ENCODE measurements around the gene COX20. TPM values are rescaled to one million over a fixed set of nuclear protein-coding genes. Genes with fewer than 3 reads are reported as not detected.

Gene COX20
- total and polyA plus RNA-seq, 2 of the 13 experiments (the other 11 are each of a cell fraction or from before 2014, with no cell fraction given) = 34.4 to 95.8 TPM

DNA sequence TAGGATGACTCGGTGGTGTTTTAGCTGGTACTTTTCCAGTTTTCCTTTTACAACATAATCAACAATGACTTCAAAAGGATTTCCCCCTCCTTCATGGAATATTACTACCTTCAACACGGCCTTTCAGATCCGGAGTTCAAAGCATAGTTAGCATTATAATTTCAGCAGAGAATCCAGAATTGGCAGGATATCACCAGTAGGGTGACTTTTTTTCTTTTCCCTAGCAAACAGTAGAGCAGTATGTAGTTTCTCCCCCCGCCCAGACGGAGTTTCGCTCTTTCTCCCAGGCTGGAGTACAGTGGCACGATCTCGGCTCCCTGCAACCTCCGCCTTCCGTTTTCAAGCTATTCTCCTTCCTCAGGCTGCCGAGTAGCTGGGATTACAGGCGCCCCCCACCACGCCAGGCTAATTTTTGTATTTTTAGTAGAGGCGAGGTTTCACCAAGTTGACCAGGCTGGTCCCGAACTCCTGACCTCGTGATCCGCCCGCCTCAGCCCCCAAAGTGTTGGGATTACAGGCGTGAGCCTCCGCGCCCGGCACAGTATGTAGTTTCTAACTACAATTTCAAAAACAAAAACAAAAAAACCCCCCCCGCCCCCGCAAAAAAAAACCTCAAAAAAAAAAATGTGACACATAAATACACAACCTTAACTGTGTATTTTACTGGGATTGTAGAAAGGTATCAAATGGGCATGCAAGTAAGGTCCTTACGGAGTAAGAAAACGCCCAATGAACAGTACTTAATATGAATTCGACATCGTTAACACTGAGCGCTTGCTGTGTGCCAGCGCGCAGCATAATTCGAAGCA is 1.5 kb upstream of the COX20 start (continued):
- no peak for TF ChIP-seq ZFP36L2 (CRISPR knock-in tag; IDR thresholded peaks at IDR 0.05)
- TF ChIP-seq SMC3 (IDR thresholded peaks at IDR 0.05; ENCODE audit: low read length) = peak; percentile 5; the same call in 1 of the 2 replicates
- TF ChIP-seq, protein P1, sequence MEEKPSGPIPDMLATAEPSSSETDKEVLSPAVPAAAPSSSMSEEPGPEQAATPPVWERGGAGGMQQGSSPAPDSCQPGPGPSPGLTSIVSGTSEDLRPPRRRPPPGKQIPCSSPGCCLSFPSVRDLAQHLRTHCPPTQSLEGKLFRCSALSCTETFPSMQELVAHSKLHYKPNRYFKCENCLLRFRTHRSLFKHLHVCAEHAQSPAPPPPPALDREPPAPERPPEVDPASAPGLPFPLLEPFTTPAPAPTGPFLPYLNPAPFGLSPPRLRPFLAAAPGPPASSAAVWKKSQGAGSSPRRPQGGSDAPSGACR (CRISPR knock-in tag; IDR thresholded peaks at IDR 0.05) = no peak
- TF ChIP-seq ZNF746 (CRISPR knock-in tag; IDR thresholded peaks at IDR 0.05) = no peak
- TF ChIP-seq SPEN (CRISPR knock-in tag; IDR thresholded peaks at IDR 0.05; ENCODE audit: low read depth) = no peak; the same call in 1 of the 2 replicates
- no peak for TF ChIP-seq REXO4 (CRISPR knock-in tag; IDR thresholded peaks at IDR 0.05; ENCODE audit: borderline replicate concordance)
- TF ChIP-seq, protein P2, sequence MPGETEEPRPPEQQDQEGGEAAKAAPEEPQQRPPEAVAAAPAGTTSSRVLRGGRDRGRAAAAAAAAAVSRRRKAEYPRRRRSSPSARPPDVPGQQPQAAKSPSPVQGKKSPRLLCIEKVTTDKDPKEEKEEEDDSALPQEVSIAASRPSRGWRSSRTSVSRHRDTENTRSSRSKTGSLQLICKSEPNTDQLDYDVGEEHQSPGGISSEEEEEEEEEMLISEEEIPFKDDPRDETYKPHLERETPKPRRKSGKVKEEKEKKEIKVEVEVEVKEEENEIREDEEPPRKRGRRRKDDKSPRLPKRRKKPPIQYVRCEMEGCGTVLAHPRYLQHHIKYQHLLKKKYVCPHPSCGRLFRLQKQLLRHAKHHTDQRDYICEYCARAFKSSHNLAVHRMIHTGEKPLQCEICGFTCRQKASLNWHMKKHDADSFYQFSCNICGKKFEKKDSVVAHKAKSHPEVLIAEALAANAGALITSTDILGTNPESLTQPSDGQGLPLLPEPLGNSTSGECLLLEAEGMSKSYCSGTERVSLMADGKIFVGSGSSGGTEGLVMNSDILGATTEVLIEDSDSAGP (CRISPR knock-in tag; IDR thresholded peaks at IDR 0.05; ENCODE audit: borderline replicate concordance) = no peak
- no peak for TF ChIP-seq CAMTA2 (CRISPR knock-in tag; IDR thresholded peaks at IDR 0.05; ENCODE audit: borderline replicate concordance)
- TF ChIP-seq, protein P3, sequence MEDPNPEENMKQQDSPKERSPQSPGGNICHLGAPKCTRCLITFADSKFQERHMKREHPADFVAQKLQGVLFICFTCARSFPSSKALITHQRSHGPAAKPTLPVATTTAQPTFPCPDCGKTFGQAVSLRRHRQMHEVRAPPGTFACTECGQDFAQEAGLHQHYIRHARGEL (CRISPR knock-in tag; IDR thresholded peaks at IDR 0.05) = no peak
- TF ChIP-seq DR1 (CRISPR knock-in tag; IDR thresholded peaks at IDR 0.05) = no peak
- no peak for TF ChIP-seq ZNF17 (CRISPR knock-in tag; IDR thresholded peaks at IDR 0.05)
- no peak for TF ChIP-seq ZNF747 (CRISPR knock-in tag; IDR thresholded peaks at IDR 0.05; ENCODE audit: borderline replicate concordance)
- no peak for TF ChIP-seq NCOA5 (CRISPR knock-in tag; IDR thresholded peaks at IDR 0.05)
- TF ChIP-seq ZNF253 (CRISPR knock-in tag; IDR thresholded peaks at IDR 0.05; ENCODE audit: borderline replicate concordance) = no peak
- TF ChIP-seq, protein P4, sequence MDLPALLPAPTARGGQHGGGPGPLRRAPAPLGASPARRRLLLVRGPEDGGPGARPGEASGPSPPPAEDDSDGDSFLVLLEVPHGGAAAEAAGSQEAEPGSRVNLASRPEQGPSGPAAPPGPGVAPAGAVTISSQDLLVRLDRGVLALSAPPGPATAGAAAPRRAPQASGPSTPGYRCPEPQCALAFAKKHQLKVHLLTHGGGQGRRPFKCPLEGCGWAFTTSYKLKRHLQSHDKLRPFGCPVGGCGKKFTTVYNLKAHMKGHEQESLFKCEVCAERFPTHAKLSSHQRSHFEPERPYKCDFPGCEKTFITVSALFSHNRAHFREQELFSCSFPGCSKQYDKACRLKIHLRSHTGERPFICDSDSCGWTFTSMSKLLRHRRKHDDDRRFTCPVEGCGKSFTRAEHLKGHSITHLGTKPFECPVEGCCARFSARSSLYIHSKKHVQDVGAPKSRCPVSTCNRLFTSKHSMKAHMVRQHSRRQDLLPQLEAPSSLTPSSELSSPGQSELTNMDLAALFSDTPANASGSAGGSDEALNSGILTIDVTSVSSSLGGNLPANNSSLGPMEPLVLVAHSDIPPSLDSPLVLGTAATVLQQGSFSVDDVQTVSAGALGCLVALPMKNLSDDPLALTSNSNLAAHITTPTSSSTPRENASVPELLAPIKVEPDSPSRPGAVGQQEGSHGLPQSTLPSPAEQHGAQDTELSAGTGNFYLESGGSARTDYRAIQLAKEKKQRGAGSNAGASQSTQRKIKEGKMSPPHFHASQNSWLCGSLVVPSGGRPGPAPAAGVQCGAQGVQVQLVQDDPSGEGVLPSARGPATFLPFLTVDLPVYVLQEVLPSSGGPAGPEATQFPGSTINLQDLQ (CRISPR knock-in tag; IDR thresholded peaks at IDR 0.05) = no peak
- no peak for TF ChIP-seq MATR3 (CRISPR knock-in tag; IDR thresholded peaks at IDR 0.05)

Data from HepG2 (cell line).